H9 (cell line): ENCODE measurements around the gene PARP8. TPM values are rescaled to one million over a fixed set of nuclear protein-coding genes. Genes with fewer than 3 reads are reported as not detected.
"Not testable (repeated sequence)": the region's sequence is repeated elsewhere in the genome, so short reads cannot be mapped to it uniquely, and the experiment has no call there.

ENCODE experiments used
- DNase-seq: peaks from one replicate; pipeline ENCODE4 v3.0.0-alpha.2; 2017
- H2AFZ ChIP-seq: one replicate; pipeline ENCODE4 v1.6.1; 2013; ENCODE audit warnings: mild to moderate bottlenecking, low read length, control low read depth, moderate library complexity
- H2AK5ac ChIP-seq: 2 replicates; pipeline ENCODE4 v1.6.1; 2013; ENCODE audit warnings: low read length, control low read depth, mixed read lengths; ENCODE audit not compliant: insufficient read length
- H2BK120ac ChIP-seq: one replicate; pipeline ENCODE4 v1.6.1; 2013; ENCODE audit warnings: low read depth, mild to moderate bottlenecking, low read length, control low read depth, inconsistent platforms; ENCODE audit not compliant: poor library complexity, severe bottlenecking
- H2BK12ac ChIP-seq: 2 replicates; pipeline ENCODE4 v1.6.1; 2013; ENCODE audit warnings: low read length, control low read depth, mixed read lengths, low read depth; ENCODE audit not compliant: insufficient read length
- H2BK15ac ChIP-seq: 2 replicates; pipeline ENCODE4 v1.6.1; 2013; ENCODE audit warnings: low read depth, low read length, control low read depth
- H2BK20ac ChIP-seq: one replicate; pipeline ENCODE4 v1.6.1; 2013; ENCODE audit warnings: low read depth, mild to moderate bottlenecking, low read length, control low read depth, inconsistent platforms; ENCODE audit not compliant: poor library complexity, severe bottlenecking
- H2BK5ac ChIP-seq: 2 replicates; pipeline ENCODE4 v1.6.1; 2013; ENCODE audit warnings: low read length, control low read depth, mixed read lengths; ENCODE audit not compliant: insufficient read length
- H3K14ac ChIP-seq: 2 replicates; pipeline ENCODE4 v1.6.1; 2013; ENCODE audit warnings: low read length, control low read depth; ENCODE audit not compliant: insufficient read depth
- H3K18ac ChIP-seq: 2 replicates; pipeline ENCODE4 v1.6.1; 2013; ENCODE audit warnings: low read depth, mild to moderate bottlenecking, mixed read lengths, low read length, control low read depth; ENCODE audit not compliant: insufficient read length
- H3K23ac ChIP-seq: 2 replicates; pipeline ENCODE4 v1.6.1; 2013; ENCODE audit warnings: low read length, control low read depth, mixed read lengths, low read depth; ENCODE audit not compliant: insufficient read length
- H3K23me2 ChIP-seq: 2 replicates; pipeline ENCODE4 v1.6.1; 2013; ENCODE audit warnings: low read depth, mild to moderate bottlenecking, mixed read lengths, low read length, control low read depth; ENCODE audit not compliant: insufficient read length, poor library complexity, severe bottlenecking
- H3K27ac ChIP-seq: 2 replicates; pipeline ENCODE4 v1.5.1; 2013; ENCODE audit warnings: low read length, control low read depth, mixed read lengths, low read depth; ENCODE audit not compliant: insufficient read length
- H3K27me3 ChIP-seq: 2 replicates; pipeline ENCODE4 v1.6.1; 2013; ENCODE audit warnings: low read length, control low read depth, inconsistent platforms; ENCODE audit not compliant: insufficient read depth
- H3K4ac ChIP-seq: 2 replicates; pipeline ENCODE4 v1.6.1; 2013; ENCODE audit warnings: low read depth, mild to moderate bottlenecking, control low read depth, inconsistent platforms, low read length, moderate library complexity
- H3K4me1 ChIP-seq: 2 replicates; pipeline ENCODE4 v1.6.1; 2013; ENCODE audit warnings: low read length, control low read depth, inconsistent platforms; ENCODE audit not compliant: insufficient read depth
- H3K4me2 ChIP-seq: 2 replicates; pipeline ENCODE4 v1.6.1; 2013; ENCODE audit warnings: low read length, control low read depth, mixed read lengths; ENCODE audit not compliant: insufficient read length, insufficient read depth
- H3K56ac ChIP-seq: 2 replicates; pipeline ENCODE4 v1.6.1; 2013; ENCODE audit warnings: low read depth, mild to moderate bottlenecking, mixed read lengths, low read length, control low read depth; ENCODE audit not compliant: insufficient read length
- H3K79me1 ChIP-seq: 2 replicates; pipeline ENCODE4 v1.6.1; 2013; ENCODE audit warnings: low read depth, mild to moderate bottlenecking, moderate library complexity, low read length, control low read depth, inconsistent platforms; ENCODE audit not compliant: insufficient read depth, poor library complexity, severe bottlenecking
- H3K79me2 ChIP-seq: 2 replicates; pipeline ENCODE4 v1.6.1; 2013; ENCODE audit warnings: low read length, control low read depth, inconsistent platforms; ENCODE audit not compliant: insufficient read depth
- H3K9ac ChIP-seq: 2 replicates; pipeline ENCODE4 v1.6.1; 2013; ENCODE audit warnings: low read length, control low read depth, mixed read lengths; ENCODE audit not compliant: insufficient read length; ENCODE audit errors: extremely low read depth
- H3K9me3 ChIP-seq: one replicate; pipeline ENCODE4 v1.6.1; 2013; ENCODE audit warnings: low read depth, low read length, inconsistent platforms; ENCODE audit not compliant: control insufficient read depth
- H3T11ph ChIP-seq: one replicate; pipeline ENCODE4 v1.6.1; 2013; ENCODE audit warnings: mild to moderate bottlenecking, low read length, control low read depth, inconsistent platforms
- H4K20me1 ChIP-seq: one replicate; pipeline ENCODE4 v1.6.1; 2013; ENCODE audit not compliant: control insufficient read depth, insufficient read length, insufficient read depth
- H4K5ac ChIP-seq: 2 replicates; pipeline ENCODE4 v1.6.1; 2013; ENCODE audit warnings: low read depth, mild to moderate bottlenecking, mixed read lengths, low read length, control low read depth; ENCODE audit not compliant: insufficient read length
- H4K8ac ChIP-seq: replicated peaks from 2 replicates; pipeline ENCODE4 v1.6.1; 2013; ENCODE audit warnings: low read length, control low read depth, mixed read lengths, low read depth; ENCODE audit not compliant: insufficient read length
- H4K91ac ChIP-seq: 2 replicates; pipeline ENCODE4 v1.6.1; 2013; ENCODE audit warnings: low read depth, mild to moderate bottlenecking, moderate library complexity, mixed read lengths, low read length, control low read depth; ENCODE audit not compliant: insufficient read length
- H3K27ac Mint-ChIP-seq, 3 experiments: 2 replicates in 2 of 3; 3 replicates in 1 of 3; pipeline ENCODE4 v1.8.0; 2020 to 2021; ENCODE audit warnings: mixed read lengths in 3 of 3, mild to moderate bottlenecking in 1 of 3, moderate library complexity in 1 of 3
- H3K27me3 Mint-ChIP-seq: 2 replicates; pipeline ENCODE4 v1.8.0; 2021; ENCODE audit warnings: low read depth, mild to moderate bottlenecking, moderate library complexity, mixed read lengths
- H3K36me3 Mint-ChIP-seq, 3 experiments: 2 replicates in 2 of 3; 3 replicates in 1 of 3; pipeline ENCODE4 v1.8.0; 2020 to 2021; ENCODE audit warnings: low read depth in 3 of 3, mixed read lengths in 3 of 3; ENCODE audit not compliant: insufficient read depth in 1 of 3
- H3K4me1 Mint-ChIP-seq, 2 experiments: 2 replicates each; pipeline ENCODE4 v1.8.0; 2020; ENCODE audit warnings: mixed read lengths in 2 of 2
- H3K4me3 Mint-ChIP-seq, 2 experiments: 2 replicates in 1 of 2; 3 replicates in 1 of 2; pipeline ENCODE4 v1.8.0; 2020 to 2021; ENCODE audit warnings: mild to moderate bottlenecking in 2 of 2, mixed read lengths in 2 of 2, moderate library complexity in 1 of 2
- H3K9me3 Mint-ChIP-seq, 2 experiments: 2 replicates in 1 of 2; 3 replicates in 1 of 2; pipeline ENCODE4 v1.8.0; 2020; ENCODE audit warnings: mild to moderate bottlenecking in 2 of 2, mixed read lengths in 2 of 2, moderate library complexity in 1 of 2
- WGBS: extraction: QIAGEN DNeasy Blood & Tissue Kit; methylation state at CpG from one replicate; pipeline ENCODE4 v1.1.7; 2013; ENCODE audit warnings: missing lambda C conversion rate, low lambda C conversion rate, mixed read lengths; ENCODE audit not compliant: insufficient read length; ENCODE audit errors: extremely low coverage; 5-methylcytosine and 5-hydroxymethylcytosine counted together
- total RNA-seq: library from RNA; stranded (reverse); gene quantifications from 2 replicates; pipeline ENCODE4 v1.2.1, GENCODE V29; 2021

Gene PARP8
- total RNA-seq, 1 experiment from 2014 or later: 34.0 TPM

DNA sequence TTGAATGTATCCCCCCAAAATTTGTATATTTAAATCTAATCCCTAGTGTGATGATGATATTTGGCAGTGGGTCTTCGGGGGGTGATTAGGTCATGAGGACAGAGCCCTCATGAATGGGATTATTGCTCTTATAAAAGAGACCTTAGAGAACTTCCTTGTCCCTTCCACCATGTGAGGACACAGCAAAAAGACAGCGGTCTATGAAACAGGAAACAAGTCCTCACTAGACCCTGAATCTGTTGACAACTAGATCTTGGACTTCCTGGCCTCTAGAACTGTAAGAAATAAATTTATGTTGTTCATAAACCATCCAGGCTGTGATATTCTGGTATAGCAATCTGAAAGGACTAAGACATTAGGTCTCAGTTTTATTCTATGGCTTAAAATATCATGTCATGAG, 28.9 kb upstream of the PARP8 start:
- H3K27ac Mint-ChIP-seq, H2BK5ac ChIP-seq, H3K23ac ChIP-seq, H3K27me3 ChIP-seq, H3K27ac ChIP-seq, H2BK15ac ChIP-seq, H2AFZ ChIP-seq, H3K56ac ChIP-seq, H3K4me2 ChIP-seq, H4K8ac ChIP-seq, H3K9me3 ChIP-seq, H3K4me3 Mint-ChIP-seq, H3K79me2 ChIP-seq, H2BK12ac ChIP-seq, H4K20me1 ChIP-seq, H2BK120ac ChIP-seq, H3T11ph ChIP-seq, H2BK20ac ChIP-seq, H3K36me3 Mint-ChIP-seq, H3K27me3 Mint-ChIP-seq, H4K91ac ChIP-seq, H3K9ac ChIP-seq, H3K4me1 Mint-ChIP-seq, H3K79me1 ChIP-seq, H3K4ac ChIP-seq, H3K4me1 ChIP-seq, H3K9me3 Mint-ChIP-seq, H2AK5ac ChIP-seq, H3K14ac ChIP-seq, H3K23me2 ChIP-seq, H4K5ac ChIP-seq, DNase-seq, H3K18ac ChIP-seq: not testable (repeated sequence)
- no CpG with 5 or more reads among the region's 2 CpGs for WGBS
